KOPT-K1 (cell line): ENCODE data around the gene TFF3.
A peak's percentile ranks its signal among the peaks of the same experiment; 100 is the strongest.
"Not testable (repeated sequence)": the region's sequence is repeated elsewhere in the genome, so short reads cannot be mapped to it uniquely, and the experiment has no call there.

Experiments
- H3K27ac ChIP-seq: fragments of 200-600 bp; sonication (generic); 2 replicates; pipeline ENCODE4 v1.5.1; 2016; ENCODE audit warnings: antibody characterized with exemption, mild to moderate bottlenecking, low read depth, low read length; ENCODE audit not compliant: poor library complexity, severe bottlenecking
- H3K36me3 ChIP-seq: fragments of 200-600 bp; sonication (generic); 2 replicates; pipeline ENCODE4 v1.5.1; 2017; ENCODE audit warnings: antibody characterized with exemption, mild to moderate bottlenecking, low read length, moderate library complexity; ENCODE audit not compliant: insufficient read depth
- H3K9me3 ChIP-seq: fragments of 200-600 bp; sonication (generic); 2 replicates; pipeline ENCODE4 v1.5.1; 2017; ENCODE audit warnings: antibody characterized with exemption, low read length, mild to moderate bottlenecking; ENCODE audit not compliant: insufficient read depth, poor library complexity, severe bottlenecking

The TFF3 gene

DNA sequence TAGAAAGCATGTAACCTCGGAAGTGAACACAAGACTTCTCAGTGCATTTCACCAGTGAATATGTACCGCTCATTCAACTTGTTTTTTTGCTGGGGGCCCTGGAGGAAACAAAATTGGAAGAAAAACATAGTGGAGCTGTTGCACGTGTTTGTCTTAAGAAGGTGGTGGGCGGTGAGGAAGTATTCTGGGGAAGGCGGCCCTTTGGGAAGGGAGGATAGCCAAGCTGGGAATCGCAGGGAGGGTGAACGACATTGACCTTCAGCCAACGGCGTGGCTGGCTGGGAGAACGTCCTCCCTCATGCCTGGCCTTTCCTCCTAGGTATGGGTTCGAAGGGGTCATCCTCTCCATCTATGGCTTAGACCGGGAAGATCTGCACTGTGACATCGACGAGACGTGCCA lies 19.4 kb downstream of the TFF3 start:
- Histone ChIP-seq H3K27ac (no peak overlapping the region), H3K9me3 (no peaks in the 10 kb centered on the region), H3K36me3 (peaks cover 23% of the 10 kb centered on the region; the same call in 1 of the 2 replicates)

DNA sequence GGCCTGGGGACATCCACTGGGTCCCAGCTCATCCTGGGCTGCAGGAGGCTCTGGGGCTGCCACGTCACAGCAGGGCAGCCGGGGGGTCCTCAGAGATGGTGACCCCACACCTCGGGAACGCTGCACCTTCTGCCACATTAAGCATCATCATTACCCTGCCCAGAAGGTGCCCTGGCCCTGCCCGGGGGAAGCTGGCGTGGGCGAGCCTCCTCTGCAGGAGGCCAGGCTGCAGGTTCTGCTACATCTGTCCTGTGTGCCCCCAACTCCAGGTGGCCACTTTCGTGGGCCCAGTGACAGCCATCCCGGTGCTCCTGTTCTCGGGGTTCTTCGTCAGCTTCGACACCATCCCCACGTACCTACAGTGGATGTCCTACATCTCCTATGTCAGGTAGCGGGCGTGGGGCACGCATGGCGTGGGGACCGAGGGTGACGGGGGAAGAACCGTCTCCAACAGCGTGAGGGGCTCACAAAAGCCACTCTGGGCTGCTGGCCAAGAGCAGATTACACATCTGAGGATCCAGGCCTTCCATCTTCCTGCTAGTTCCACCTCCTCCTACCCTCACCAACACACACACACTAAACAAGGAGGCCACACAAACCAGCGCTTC lies 20.8 kb downstream of the TFF3 start:
- Histone ChIP-seq H3K9me3 (no peaks in the 10 kb centered on the region), H3K27ac (no peak overlapping the region), H3K36me3 (peaks cover 25% of the 10 kb centered on the region; the same call in 1 of the 2 replicates)

DNA sequence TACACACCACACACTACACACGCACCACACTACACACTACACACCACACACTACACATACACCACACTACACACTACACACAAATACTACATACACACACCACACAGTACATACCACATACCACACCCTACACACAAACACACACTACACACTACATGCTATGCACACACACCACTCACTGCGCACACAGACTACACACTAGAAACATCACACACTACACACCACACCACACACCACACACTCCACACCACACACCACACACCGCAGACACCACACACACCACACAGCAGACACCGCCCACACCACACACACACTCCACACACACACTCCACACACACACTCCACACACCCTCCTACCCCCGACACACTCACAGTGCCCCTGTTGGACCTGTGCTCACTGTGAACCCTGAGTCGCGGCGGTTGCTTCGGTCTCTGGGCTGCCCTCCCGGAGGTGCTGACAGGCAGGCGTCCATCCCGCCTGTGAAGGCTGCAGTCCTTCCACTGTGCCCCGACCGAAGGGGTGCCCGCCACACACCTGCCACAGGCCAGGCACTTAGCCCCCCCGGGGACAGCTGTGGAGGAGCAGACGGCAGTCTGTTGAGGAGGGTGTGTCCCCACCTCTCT lies 21.4 kb downstream of the TFF3 start:
- H3K27ac ChIP-seq, result no peak overlapping the region
- no peaks in the 10 kb centered on the region for H3K9me3 ChIP-seq
- peaks cover 32% of the 10 kb centered on the region; the same call in 1 of the 2 replicates for H3K36me3 ChIP-seq

DNA sequence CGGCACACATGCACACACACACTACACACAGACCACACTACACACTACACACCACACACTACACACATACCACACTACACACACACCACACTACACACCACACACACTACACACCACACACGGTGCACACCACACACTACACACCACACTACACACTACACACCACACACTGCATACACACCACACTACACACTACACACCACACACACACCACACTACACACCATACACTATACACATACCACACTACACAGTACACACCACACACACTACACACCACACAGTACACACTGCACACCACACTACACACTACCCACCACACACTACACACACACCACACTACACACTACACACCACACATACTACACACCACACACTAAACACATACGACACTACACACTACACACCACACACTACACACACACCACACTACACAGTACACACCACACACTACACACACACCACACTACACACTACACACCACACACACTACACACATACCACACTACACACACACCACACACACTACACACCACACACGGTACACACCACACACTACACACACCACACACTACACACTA lies 22.6 kb downstream of the TFF3 start:
- H3K9me3 ChIP-seq, result not testable (repeated sequence)
- peaks cover 40% of the 10 kb centered on the region; the same call in 1 of the 2 replicates for H3K36me3 ChIP-seq

DNA sequence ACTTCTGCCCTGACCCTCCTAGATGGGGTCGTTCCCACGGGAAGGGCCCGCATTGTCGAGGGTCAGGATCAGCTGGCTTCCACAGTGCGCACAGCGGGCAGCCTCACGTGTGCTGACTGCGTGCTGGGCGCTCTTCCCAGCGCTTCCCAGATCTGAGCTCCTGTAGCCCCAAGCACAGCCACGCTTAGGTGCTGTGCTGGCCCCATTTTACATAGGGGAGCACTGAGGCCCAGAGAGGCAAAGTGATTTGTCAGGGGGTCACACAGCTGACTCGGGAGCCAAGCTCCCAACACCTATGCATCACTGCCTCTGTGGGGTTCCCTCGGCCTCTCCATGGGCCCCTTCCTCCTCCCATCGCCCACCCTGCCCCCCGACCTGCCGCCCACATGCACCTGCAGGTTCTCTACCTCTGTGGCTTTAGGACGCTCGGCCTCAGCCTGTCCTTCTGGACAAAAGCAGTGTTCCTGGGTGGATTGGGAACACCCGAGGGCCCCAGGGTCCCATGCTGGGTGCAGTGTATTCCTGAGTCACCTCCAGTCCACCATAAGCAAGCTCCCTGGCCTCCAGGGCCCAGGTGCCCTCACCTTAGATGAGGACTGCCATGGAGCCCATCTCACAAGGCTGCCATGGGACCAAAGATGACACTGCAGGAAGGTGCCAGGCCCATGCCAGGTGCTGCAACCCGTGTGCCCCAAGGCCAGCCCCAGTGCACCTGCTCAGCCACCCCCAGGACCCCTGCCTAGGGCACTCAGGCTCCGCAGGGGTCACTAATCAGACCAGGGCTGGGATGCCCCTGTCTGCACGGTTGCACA lies 23.3 kb downstream of the TFF3 start:
- Histone ChIP-seq H3K36me3 (peaks cover 41% of the 10 kb centered on the region; the same call in 1 of the 2 replicates), H3K27ac (no peak overlapping the region), H3K9me3 (no peaks in the 10 kb centered on the region)

More for the DNA sequence above, 22.6 kb downstream of the TFF3 start:
- H3K27ac ChIP-seq, result not testable (repeated sequence)

DNA sequence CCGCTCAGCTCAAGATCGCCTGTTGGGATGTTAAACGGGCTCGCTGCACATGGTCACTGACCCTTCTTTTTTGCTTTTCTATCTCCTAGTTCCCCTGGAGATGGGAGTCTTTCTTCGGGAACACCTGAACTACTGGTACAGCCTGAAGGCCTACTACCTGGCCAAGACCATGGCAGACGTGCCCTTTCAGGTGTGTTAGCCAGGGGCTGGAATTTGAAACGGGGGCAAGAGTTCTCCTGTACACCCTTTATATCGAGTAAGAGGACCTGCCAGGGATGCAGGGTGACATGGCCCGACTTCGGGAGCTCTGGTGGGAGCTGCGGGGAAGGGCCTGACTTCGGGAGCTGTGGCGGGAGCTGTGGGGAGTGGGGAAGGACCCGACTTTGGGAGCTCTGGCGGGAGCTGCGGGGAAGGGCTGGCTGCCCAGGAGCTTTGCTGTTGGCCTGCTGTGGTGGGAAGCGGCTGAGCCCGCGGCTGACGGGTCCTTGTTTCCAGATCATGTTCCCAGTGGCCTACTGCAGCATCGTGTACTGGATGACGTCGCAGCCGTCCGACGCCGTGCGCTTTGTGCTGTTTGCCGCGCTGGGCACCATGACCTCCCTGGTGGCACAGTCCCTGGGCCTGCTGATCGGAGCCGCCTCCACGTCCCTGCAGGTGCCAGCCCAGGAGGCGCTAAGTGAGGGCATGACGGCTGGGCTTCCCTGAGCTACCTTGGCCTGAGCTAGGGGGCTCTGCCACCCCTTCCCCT lies 24.0 kb downstream of the TFF3 start:
- Histone ChIP-seq H3K27ac (no peak overlapping the region), H3K36me3 (peaks cover 41% of the 10 kb centered on the region; the same call in 1 of the 2 replicates), H3K9me3 (no peaks in the 10 kb centered on the region)

DNA sequence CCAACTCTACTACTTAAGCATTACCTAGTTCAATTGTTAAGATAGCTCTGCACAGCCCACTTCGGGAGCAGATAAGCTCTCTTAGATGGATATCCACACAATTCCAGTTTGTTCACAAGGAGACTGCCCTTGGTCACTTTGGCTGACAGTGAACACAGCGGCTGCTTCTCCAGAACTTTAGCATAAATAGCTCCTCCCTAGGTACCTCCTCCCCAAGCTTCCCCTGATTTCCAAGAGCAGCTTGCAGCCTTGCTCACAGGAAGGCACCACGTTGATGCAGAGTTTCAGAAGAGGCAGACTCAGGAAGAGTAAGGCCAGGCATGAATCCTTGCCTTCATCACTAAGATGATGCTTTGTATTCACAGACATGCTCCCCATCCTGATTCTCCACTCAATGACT lies 24.7 kb downstream of the TFF3 start:
- Histone ChIP-seq H3K27ac (no peak overlapping the region), H3K9me3 (no peaks in the 10 kb centered on the region), H3K36me3 (peaks cover 41% of the 10 kb centered on the region; the same call in 1 of the 2 replicates)

DNA sequence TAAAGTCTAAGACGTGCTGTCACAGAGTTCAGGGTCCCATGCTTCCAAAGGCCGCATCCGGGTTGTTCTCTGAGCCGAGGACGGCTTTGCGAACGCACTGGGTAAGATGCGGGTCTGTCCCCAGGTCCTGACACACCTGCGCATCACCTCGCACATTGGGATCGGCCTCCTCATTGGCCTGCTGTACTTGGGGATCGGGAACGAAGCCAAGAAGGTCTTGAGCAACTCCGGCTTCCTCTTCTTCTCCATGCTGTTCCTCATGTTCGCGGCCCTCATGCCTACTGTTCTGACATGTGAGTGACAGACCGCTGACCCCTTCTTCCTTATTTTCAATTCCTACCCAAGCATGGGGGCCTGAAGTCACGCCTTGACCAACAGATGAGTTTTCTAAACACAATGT lies 25.3 kb downstream of the TFF3 start:
- Histone ChIP-seq H3K27ac (no peak overlapping the region), H3K36me3 (peaks cover 41% of the 10 kb centered on the region; the same call in 1 of the 2 replicates), H3K9me3 (no peaks in the 10 kb centered on the region)

DNA sequence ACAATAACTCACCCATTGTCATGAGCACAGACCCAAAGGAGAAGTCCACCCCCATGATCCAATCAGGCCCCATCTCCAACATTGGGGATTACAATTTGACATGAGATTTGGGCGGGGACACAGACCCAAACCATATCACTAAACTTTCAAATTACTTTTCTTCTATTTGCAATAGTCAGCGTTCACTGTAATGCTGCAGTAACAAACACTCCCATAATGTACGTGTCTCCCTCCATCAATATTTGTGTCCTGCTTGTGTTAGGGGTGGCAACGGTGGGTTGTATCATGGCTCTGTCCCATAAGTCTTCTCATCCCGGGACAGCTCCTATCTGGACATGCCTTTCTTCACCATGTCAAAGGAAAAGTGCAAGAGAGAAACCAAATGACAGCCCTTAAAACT lies 26.2 kb downstream of the TFF3 start:
- H3K27ac ChIP-seq, result no peak overlapping the region
- H3K36me3 ChIP-seq, result peaks cover 41% of the 10 kb centered on the region; the same call in 1 of the 2 replicates
- no peaks in the 10 kb centered on the region for H3K9me3 ChIP-seq

DNA sequence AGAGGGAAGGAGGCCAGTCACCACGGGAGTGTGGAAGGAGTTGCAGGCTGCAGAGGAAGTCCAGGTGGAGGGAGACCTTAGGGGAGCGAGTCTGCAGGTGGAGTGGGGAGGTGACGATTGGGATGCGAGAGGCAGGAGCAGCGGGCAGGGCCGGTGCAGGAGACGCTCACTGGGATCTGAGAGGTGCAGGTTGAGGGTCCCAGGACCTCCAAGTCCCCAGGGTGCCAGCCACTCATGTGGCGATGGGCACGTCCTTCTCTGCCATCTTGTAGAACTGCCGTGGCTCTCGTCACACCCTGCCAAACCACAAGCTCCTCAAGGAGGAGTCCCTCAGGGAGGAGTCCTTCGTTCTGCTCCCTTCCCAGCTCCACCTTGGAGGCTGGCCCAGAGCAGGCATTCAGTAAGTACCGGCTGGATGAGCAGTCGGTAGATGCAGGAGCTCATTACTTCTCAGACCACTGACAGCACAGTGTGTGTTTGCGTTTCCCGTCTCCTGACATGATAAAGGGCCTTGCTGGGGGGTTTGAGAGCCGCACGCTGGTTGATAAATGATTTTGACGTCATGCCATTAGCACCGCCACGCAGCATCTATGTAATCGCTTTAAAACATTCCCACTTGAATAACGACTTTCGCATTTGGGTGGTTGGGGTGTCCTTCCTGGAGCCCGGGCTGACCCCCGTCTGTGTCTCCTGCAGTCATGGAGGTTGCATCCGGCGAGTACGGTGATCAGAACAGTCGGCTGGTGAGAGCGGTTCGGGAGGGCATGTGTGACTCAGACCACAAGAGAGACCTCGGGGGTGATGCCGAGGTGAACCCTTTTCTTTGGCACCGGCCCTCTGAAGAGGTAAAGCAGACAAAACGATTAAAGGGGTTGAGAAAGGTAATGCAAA lies 27.8 kb downstream of the TFF3 start:
- peaks cover 28% of the 10 kb centered on the region; the same call in 1 of the 2 replicates for H3K36me3 ChIP-seq
- no peaks in the 10 kb centered on the region for H3K9me3 ChIP-seq
- peak overlapping the region; percentile 56 for H3K27ac ChIP-seq

DNA sequence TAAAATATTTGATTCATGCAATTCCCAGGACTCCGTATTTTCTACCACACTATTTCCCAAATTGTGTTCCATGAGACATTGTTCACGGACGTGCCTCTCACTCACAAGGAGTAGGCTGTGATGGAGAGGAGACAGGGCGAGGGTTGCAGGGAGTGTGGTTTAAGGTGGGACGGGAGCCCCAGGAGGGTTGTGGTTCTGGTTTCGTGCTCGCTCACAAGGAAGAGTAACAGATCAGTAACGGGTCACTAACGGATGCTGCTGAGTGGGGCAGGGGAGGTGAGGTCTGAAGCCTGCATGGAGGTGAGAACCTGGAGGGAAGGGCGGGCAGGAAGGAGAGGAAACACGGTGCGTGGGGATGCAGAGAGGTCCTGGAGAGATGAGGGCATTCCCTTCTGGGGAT lies 28.8 kb downstream of the TFF3 start:
- Histone ChIP-seq H3K36me3 (peaks cover 23% of the 10 kb centered on the region; the same call in 1 of the 2 replicates), H3K27ac (peak overlapping the region; percentile 56), H3K9me3 (no peaks in the 10 kb centered on the region)

DNA sequence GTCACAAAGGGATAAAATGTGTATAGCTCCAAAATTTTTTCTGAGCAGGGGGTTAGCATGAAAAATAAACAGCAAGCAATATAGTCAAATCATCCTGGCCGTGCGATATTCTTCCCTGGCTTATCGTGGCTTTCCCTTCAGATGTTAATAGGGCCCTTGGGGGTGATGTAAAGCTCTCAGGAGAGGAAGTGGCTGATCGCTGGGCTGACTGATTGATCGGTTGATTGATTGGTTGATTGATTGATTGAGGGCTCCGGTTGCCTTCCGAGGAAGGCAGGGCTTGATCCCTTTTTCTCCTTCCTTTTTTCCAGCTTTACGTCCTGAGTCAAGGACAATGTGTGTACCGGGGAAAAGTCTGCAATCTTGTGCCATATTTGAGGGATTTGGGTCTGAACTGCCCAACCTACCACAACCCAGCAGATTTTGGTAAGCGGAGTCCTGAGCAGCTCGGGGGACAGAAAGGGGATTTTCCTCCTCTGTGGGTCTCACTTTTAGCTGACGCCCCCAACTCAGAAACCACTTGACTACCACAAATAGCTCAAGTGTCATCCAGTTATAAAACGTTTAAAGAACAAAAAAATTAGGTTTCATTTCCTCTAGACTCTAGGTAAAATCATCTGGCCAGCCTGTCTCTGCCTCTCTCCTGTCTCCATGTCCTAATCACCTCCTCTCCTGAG lies 29.5 kb downstream of the TFF3 start:
- no peaks in the 10 kb centered on the region for H3K9me3 ChIP-seq
- peaks cover 18% of the 10 kb centered on the region; the same call in 1 of the 2 replicates for H3K36me3 ChIP-seq
- peak overlapping the region; percentile 56 for H3K27ac ChIP-seq

DNA sequence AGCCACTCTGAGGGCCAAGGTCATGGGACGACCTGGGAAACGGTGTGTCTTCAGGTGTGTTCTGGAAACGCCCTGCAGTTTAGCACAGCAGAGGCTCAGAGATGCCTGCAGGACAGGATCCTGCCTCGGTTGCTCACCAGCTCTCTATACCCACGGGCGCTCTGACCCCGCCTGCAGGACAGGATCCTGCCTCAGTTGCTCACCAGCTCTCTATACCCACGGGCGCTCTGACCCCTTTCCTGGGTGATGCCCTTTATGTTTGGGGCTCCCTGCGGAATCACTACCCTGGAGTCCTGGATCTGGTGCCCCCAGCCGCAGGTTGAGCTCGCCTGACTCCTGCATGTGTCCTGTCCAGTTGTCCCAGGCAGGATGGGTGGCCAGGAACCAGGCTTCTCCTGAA lies 32.5 kb downstream of the TFF3 start:
- H3K27ac ChIP-seq, result no peak overlapping the region
- no peaks in the 10 kb centered on the region for H3K9me3 ChIP-seq
- peaks cover 2% of the 10 kb centered on the region; the same call in 1 of the 2 replicates for H3K36me3 ChIP-seq
